BLaER1 treated with 17β-estradiol and CSF1 and Interleukin-3, amounts not matched to agents 10 nM and 100 nM (cell line): ENCODE data around the gene C4orf51.
"Not testable (repeated sequence)": the region's sequence is repeated elsewhere in the genome, so short reads cannot be mapped to it uniquely, and the experiment has no call there.

Experiments
- H3K27ac ChIP-seq, 11 experiments: shearing (Covaris generic); formaldehyde crosslinking; 2 replicates each; pipeline ENCODE4 v1.8.1; 2022
- H3K27me3 ChIP-seq, 11 experiments: shearing (Covaris generic); formaldehyde crosslinking; 2 replicates each; pipeline ENCODE4 v1.8.1; 2022
- H3K36me3 ChIP-seq, 11 experiments: shearing (Covaris generic); formaldehyde crosslinking; 2 replicates each; pipeline ENCODE4 v1.8.1; 2022
- H3K4me1 ChIP-seq, 10 experiments: shearing (Covaris generic); formaldehyde crosslinking; 2 replicates each; pipeline ENCODE4 v1.8.1; 2022
- H3K4me2 ChIP-seq, 11 experiments: shearing (Covaris generic); formaldehyde crosslinking; 2 replicates each; pipeline ENCODE4 v1.8.1; 2022
- H3K4me3 ChIP-seq, 10 experiments: shearing (Covaris generic); formaldehyde crosslinking; 2 replicates each; pipeline ENCODE4 v1.8.1; 2022
- H3K9ac ChIP-seq, 11 experiments: shearing (Covaris generic); formaldehyde crosslinking; 2 replicates each; pipeline ENCODE4 v1.8.1; 2022
- H3K9me3 ChIP-seq, 11 experiments: shearing (Covaris generic); formaldehyde crosslinking; replicated peaks in 1 of 11; 2 replicates each; pipeline ENCODE4 v1.8.1; 2022
- H4K20me1 ChIP-seq, 11 experiments: shearing (Covaris generic); formaldehyde crosslinking; 2 replicates each; pipeline ENCODE4 v1.8.1; 2022
- Cebpa-rat ChIP-seq, 11 experiments: shearing (Covaris generic); IDR thresholded peaks; 2 replicates each; pipeline ENCODE4 v1.8.1; 2022

Gene C4orf51

GRCh38 chr4:145679991-145680455, at the start of gene C4orf51:
TSS of gene C4orf51 (plus strand) at chr4:145680146. CDS start at chr4:145680204, 58 bp downstream.
- Histone ChIP-seq H3K27ac (no peak within 1 kb of the TSS), H3K9me3 (peaks cover 6 to 21% (median 13%) of the 10 kb centered on the region in 11 experiments; a peak in 17 of 22 replicates), H3K4me3 (no peak within 1 kb of the TSS), H3K9ac (no peak within 1 kb of the TSS), H3K4me2 (no peak within 1 kb of the TSS), H4K20me1 (no peaks in the 10 kb centered on the region), H3K36me3 (no peaks in the 10 kb centered on the region), H3K27me3 (no peaks in the 10 kb centered on the region), H3K4me1 (no peaks in the 10 kb centered on the region)
- TF ChIP-seq Cebpa-rat (IDR thresholded peaks at IDR 0.05) = no peak

GRCh38 chr4:145635117-145635516, 44.8 kb upstream of the C4orf51 start:
- Histone ChIP-seq H3K27ac (no peak overlapping the region), H3K9ac (no peak overlapping the region), H3K4me2 (no peak overlapping the region; a peak in 1 of 22 replicates), H4K20me1 (no peaks in the 10 kb centered on the region), H3K4me3 (no peak overlapping the region), H3K4me1 (peaks cover 0 to 13% (median 5%) of the 10 kb centered on the region in 10 experiments; a peak in 5 of 20 replicates), H3K27me3 (no peaks in the 10 kb centered on the region), H3K9me3 (peaks cover 0 to 3% (median 0%) of the 10 kb centered on the region in 11 experiments; a peak in 2 of 22 replicates), H3K36me3 (peaks cover 5 to 23% (median 15%) of the 10 kb centered on the region in 11 experiments; a peak in 18 of 22 replicates)
- TF ChIP-seq Cebpa-rat (IDR thresholded peaks at IDR 0.05) = no peak

GRCh38 chr4:145635630-145636029, 44.3 kb upstream of the C4orf51 start:
- no peaks in the 10 kb centered on the region; a peak in 1 of 22 replicates for H3K9me3 ChIP-seq
- H3K4me2 ChIP-seq = no peak overlapping the region

GRCh38 chr4:145639186-145639698, 40.7 kb upstream of the C4orf51 start:
- Histone ChIP-seq H3K27me3 (no peaks in the 10 kb centered on the region), H3K9me3 (no peaks in the 10 kb centered on the region), H3K4me2 (no peak overlapping the region), H3K4me1 (peaks cover 0 to 10% (median 5%) of the 10 kb centered on the region in 10 experiments; a peak in 5 of 20 replicates), H3K4me3 (no peak overlapping the region), H3K27ac (no peak overlapping the region), H3K36me3 (peaks cover 7 to 40% (median 19%) of the 10 kb centered on the region in 11 experiments; a peak in 18 of 22 replicates), H3K9ac (no peak overlapping the region), H4K20me1 (no peaks in the 10 kb centered on the region)
- TF ChIP-seq Cebpa-rat (IDR thresholded peaks at IDR 0.05) = no peak

More at GRCh38 chr4:145635630-145636029, 44.3 kb upstream of the C4orf51 start:
- no peaks in the 10 kb centered on the region for H4K20me1 ChIP-seq
- H3K27me3 ChIP-seq = no peaks in the 10 kb centered on the region
- H3K4me3 ChIP-seq = no peak overlapping the region
- H3K36me3 ChIP-seq = peaks cover 8 to 27% (median 21%) of the 10 kb centered on the region in 11 experiments; a peak in 18 of 22 replicates
- peaks cover 0 to 13% (median 5%) of the 10 kb centered on the region in 10 experiments; a peak in 5 of 20 replicates for H3K4me1 ChIP-seq
- no peak overlapping the region for H3K27ac ChIP-seq
- H3K9ac ChIP-seq = no peak overlapping the region
- TF ChIP-seq Cebpa-rat (IDR thresholded peaks at IDR 0.05) = no peak

DNA sequence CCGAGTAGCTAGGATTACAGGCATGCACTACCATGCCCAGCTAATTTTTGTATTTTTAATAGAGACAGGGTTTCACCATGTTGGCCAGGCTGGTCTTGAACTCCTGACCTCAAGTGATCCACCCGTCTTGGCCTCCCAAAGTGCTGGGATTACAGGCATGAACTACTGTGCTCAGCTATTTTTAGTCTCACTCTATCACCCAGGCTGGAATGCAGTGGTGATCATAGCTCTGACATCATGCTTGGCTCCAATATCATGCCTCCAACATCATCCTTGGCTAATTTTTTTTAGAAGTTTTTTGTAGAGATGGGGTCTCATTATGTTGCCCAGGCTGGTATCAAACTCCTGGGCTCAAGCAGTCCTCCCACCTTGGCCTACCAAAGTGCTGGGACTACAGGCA, 39.7 kb upstream of the C4orf51 start:
- not testable (repeated sequence) for H3K27ac ChIP-seq, H3K4me1 ChIP-seq

GRCh38 chr4:145643295-145643694, 36.7 kb upstream of the C4orf51 start:
- no peak overlapping the region for H3K9ac ChIP-seq
- no peak overlapping the region for H3K4me3 ChIP-seq
- TF ChIP-seq Cebpa-rat (IDR thresholded peaks at IDR 0.05) = no peak
- no peak overlapping the region for H3K27ac ChIP-seq
- no peak overlapping the region for H3K4me2 ChIP-seq
- H4K20me1 ChIP-seq = no peaks in the 10 kb centered on the region
- no peaks in the 10 kb centered on the region for H3K27me3 ChIP-seq
- no peaks in the 10 kb centered on the region for H3K4me1 ChIP-seq
- no peaks in the 10 kb centered on the region for H3K9me3 ChIP-seq
- H3K36me3 ChIP-seq = peaks cover 4 to 68% (median 19%) of the 10 kb centered on the region in 11 experiments; a peak in 17 of 22 replicates

More for the DNA sequence above, 39.7 kb upstream of the C4orf51 start:
- not testable (repeated sequence) for H3K4me3 ChIP-seq, H4K20me1 ChIP-seq, H3K4me2 ChIP-seq, H3K27me3 ChIP-seq, H3K9me3 ChIP-seq, H3K9ac ChIP-seq
- peaks cover 4 to 39% (median 19%) of the 10 kb centered on the region in 11 experiments; a peak in 17 of 22 replicates for H3K36me3 ChIP-seq

GRCh38 chr4:145644699-145645098, 35.2 kb upstream of the C4orf51 start:
- Histone ChIP-seq H3K4me2 (no peak overlapping the region), H3K36me3 (peaks cover 3 to 72% (median 26%) of the 10 kb centered on the region in 11 experiments; a peak in 16 of 22 replicates), H3K27ac (no peak overlapping the region), H3K9ac (no peak overlapping the region), H3K27me3 (no peaks in the 10 kb centered on the region), H3K4me1 (no peaks in the 10 kb centered on the region), H3K9me3 (no peaks in the 10 kb centered on the region), H3K4me3 (no peak overlapping the region), H4K20me1 (no peaks in the 10 kb centered on the region)
- no peak for TF ChIP-seq Cebpa-rat (IDR thresholded peaks at IDR 0.05)

DNA sequence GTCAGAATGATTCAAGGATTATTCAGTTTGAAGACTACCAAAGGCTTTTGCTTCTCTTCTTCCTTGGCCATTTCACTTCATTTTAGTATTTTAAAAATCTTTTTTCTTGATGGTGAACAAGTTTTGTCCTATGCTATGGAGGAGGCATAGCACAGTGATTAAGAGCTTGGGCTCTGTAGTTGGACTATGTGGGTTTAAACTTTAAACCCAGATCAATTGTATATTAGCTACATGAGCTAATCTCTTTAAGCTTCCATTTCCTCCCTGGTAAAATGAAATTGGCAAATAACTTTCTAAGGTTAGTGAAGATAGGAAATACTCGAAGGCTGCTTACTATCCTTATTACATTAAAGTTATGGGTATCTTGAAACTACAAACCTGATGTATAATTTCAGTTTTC, 23.8 kb upstream of the C4orf51 start:
- no peak for TF ChIP-seq Cebpa-rat (IDR thresholded peaks at IDR 0.05)
- H3K36me3 ChIP-seq = peaks cover 38 to 66% (median 44%) of the 10 kb centered on the region in 11 experiments
- no peak overlapping the region for H3K4me2 ChIP-seq
- H3K9ac ChIP-seq = no peak overlapping the region
- H4K20me1 ChIP-seq = no peaks in the 10 kb centered on the region
- no peaks in the 10 kb centered on the region for H3K27me3 ChIP-seq
- H3K27ac ChIP-seq = no peak overlapping the region
- peaks cover 3 to 22% (median 13%) of the 10 kb centered on the region in 11 experiments; a peak in 14 of 22 replicates for H3K9me3 ChIP-seq
- H3K4me3 ChIP-seq = no peak overlapping the region
- H3K4me1 ChIP-seq = no peaks in the 10 kb centered on the region

GRCh38 chr4:145660064-145660463, 19.9 kb upstream of the C4orf51 start:
- Histone ChIP-seq H3K4me3 (no peak overlapping the region), H3K4me2 (no peak overlapping the region), H3K27ac (no peak overlapping the region), H3K36me3 (peaks cover 9 to 38% (median 19%) of the 10 kb centered on the region in 11 experiments; a peak in 21 of 22 replicates), H3K4me1 (no peaks in the 10 kb centered on the region; a peak in 2 of 20 replicates), H4K20me1 (no peaks in the 10 kb centered on the region), H3K9me3 (peaks cover 0 to 11% (median 3%) of the 10 kb centered on the region in 11 experiments; a peak in 8 of 22 replicates), H3K9ac (no peak overlapping the region), H3K27me3 (no peaks in the 10 kb centered on the region)
- TF ChIP-seq Cebpa-rat (IDR thresholded peaks at IDR 0.05) = no peak
